WTC11 (cell line): Measurements from ENCODE around the gene LMLN.

Experiments used
- ZNF138 ChIP-seq: sonication (generic); formaldehyde crosslinking; conservative IDR thresholded peaks from 2 replicates; pipeline ENCODE4 v1.8.1; 2022; ENCODE audit warnings: mild to moderate bottlenecking, moderate library complexity, missing genetic modification reagents
- TF ChIP-seq, protein P1 (sequence below): sonication (generic); formaldehyde crosslinking; IDR thresholded peaks from 2 replicates; pipeline ENCODE4 v1.8.1; 2022; ENCODE audit warnings: low read depth, mild to moderate bottlenecking, moderate library complexity, missing genetic modification reagents, borderline replicate concordance
- TF ChIP-seq, protein P2 (sequence below): fragments of 200-600 bp; IDR thresholded peaks from 2 replicates; pipeline ENCODE4 v1.8.0; 2022; ENCODE audit warnings: antibody characterized with exemption

DNA sequence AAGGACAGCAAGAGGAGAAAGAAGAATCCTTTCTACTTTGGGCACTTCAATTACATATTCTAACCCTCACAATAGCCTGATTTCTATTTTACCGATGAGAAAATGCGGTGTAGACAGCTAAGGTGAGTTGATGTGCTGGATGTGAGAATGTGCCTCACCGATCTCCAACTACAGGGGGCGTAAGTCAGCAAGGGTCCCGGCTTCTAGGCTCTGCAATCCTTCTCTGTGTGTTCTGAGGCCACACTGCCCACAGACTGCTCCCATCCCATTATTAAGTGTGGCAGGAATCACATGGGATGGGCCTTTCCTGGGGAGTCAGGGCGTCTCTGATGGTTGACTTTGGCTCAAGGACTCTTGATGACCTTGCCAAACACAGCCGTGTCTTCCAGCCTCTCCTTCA lies 33.6 kb upstream of the LMLN start:
- TF ChIP-seq, protein P1, sequence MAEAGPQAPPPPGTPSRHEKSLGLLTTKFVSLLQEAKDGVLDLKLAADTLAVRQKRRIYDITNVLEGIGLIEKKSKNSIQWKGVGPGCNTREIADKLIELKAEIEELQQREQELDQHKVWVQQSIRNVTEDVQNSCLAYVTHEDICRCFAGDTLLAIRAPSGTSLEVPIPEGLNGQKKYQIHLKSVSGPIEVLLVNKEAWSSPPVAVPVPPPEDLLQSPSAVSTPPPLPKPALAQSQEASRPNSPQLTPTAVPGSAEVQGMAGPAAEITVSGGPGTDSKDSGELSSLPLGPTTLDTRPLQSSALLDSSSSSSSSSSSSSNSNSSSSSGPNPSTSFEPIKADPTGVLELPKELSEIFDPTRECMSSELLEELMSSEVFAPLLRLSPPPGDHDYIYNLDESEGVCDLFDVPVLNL (CRISPR knock-in tag) = no peak
- no peak for TF ChIP-seq ZNF138 (CRISPR knock-in tag)
- TF ChIP-seq, protein P2, sequence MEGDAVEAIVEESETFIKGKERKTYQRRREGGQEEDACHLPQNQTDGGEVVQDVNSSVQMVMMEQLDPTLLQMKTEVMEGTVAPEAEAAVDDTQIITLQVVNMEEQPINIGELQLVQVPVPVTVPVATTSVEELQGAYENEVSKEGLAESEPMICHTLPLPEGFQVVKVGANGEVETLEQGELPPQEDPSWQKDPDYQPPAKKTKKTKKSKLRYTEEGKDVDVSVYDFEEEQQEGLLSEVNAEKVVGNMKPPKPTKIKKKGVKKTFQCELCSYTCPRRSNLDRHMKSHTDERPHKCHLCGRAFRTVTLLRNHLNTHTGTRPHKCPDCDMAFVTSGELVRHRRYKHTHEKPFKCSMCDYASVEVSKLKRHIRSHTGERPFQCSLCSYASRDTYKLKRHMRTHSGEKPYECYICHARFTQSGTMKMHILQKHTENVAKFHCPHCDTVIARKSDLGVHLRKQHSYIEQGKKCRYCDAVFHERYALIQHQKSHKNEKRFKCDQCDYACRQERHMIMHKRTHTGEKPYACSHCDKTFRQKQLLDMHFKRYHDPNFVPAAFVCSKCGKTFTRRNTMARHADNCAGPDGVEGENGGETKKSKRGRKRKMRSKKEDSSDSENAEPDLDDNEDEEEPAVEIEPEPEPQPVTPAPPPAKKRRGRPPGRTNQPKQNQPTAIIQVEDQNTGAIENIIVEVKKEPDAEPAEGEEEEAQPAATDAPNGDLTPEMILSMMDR = peak; percentile 71
